BJ (cell line): ENCODE results near the gene RNF32. TPM values are rescaled to one million over a fixed set of nuclear protein-coding genes. Genes with fewer than 3 reads are reported as not detected.
"Not testable (repeated sequence)": the region's sequence is repeated elsewhere in the genome, so short reads cannot be mapped to it uniquely, and the experiment has no call there.

Experiments used
- CTCF ChIA-PET: fragments of 350-600 bp; formaldehyde crosslinking; extraction: SDS; loops from one replicate; lab custom pipeline; 2021; ENCODE audit warnings: antibody characterized with exemption, inconsistent platforms; lab: Yijun Ruan, JAX
- POLR2A ChIA-PET: fragments of 300-600 bp; sonication (Branson Sonifier 250); formaldehyde crosslinking; extraction: SDS; loops from one replicate; lab custom pipeline; 2021; ENCODE audit warnings: antibody characterized with exemption; lab: Charles Lee
- DNase-seq: peaks from one replicate; pipeline ENCODE4 v3.0.0-alpha.2; 2011; ENCODE audit warnings: low read depth
- H3K27me3 ChIP-seq: 2 replicates; pipeline ENCODE4 v1.6.0; 2011; ENCODE audit warnings: low read length; ENCODE audit not compliant: control insufficient read depth, insufficient read depth
- H3K36me3 ChIP-seq: 2 replicates; pipeline ENCODE4 v1.5.1; 2011; ENCODE audit warnings: low read length; ENCODE audit not compliant: control insufficient read depth, insufficient read depth
- H3K4me3 ChIP-seq: 2 replicates; pipeline ENCODE4 v1.5.1; 2011; ENCODE audit warnings: low read depth, mild to moderate bottlenecking, control low read depth, low read length
- polyA plus RNA-seq: library from polyadenylated mRNA; depleted of rRNA; stranded (reverse); fragments of >200 nt; gene quantifications from 2 replicates; pipeline ENCODE4 v1.2.3, GENCODE V29; 2011
- TF ChIP-seq, protein P1 (sequence below): IDR thresholded peaks from 2 replicates; pipeline ENCODE4 v1.5.1; 2011; ENCODE audit warnings: low read depth, mild to moderate bottlenecking, control low read depth, inconsistent platforms, low read length, moderate library complexity; ENCODE audit not compliant: insufficient read depth

RNF32 gene
- polyA plus RNA-seq, 1 experiment: 0.63 TPM

DNA sequence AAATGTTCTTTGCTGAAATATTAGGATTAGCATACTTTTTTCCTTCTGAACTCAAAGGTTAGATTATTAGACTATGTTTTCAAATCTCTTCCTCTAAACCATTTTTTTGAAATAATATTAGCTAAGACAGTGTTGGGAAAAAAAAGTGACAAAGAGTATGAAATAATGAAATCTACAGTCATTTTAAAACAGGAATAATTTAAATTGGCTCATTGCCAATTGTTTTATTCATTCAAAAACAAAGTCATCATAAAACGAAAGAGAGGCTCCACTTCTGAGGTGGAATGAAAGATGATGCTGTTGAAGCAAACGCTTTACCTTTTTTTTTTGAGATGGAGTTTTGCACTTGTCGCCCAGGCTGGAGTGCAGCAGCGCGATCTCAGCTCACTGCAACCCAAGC, 51.2 kb downstream of the RNF32 start:
- POLR2A ChIA-PET: no interaction called here
- TF ChIP-seq, protein P1, sequence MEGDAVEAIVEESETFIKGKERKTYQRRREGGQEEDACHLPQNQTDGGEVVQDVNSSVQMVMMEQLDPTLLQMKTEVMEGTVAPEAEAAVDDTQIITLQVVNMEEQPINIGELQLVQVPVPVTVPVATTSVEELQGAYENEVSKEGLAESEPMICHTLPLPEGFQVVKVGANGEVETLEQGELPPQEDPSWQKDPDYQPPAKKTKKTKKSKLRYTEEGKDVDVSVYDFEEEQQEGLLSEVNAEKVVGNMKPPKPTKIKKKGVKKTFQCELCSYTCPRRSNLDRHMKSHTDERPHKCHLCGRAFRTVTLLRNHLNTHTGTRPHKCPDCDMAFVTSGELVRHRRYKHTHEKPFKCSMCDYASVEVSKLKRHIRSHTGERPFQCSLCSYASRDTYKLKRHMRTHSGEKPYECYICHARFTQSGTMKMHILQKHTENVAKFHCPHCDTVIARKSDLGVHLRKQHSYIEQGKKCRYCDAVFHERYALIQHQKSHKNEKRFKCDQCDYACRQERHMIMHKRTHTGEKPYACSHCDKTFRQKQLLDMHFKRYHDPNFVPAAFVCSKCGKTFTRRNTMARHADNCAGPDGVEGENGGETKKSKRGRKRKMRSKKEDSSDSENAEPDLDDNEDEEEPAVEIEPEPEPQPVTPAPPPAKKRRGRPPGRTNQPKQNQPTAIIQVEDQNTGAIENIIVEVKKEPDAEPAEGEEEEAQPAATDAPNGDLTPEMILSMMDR: no peak
- no peaks in the 10 kb centered on the region for H3K36me3 ChIP-seq
- no peak for DNase-seq
- CTCF ChIA-PET: interaction anchor here (0.7 to 1.2 kb wide), 2 partner anchors 17 to 25 kb away, joined by 3 read pairs; no protein-coding TSS in a partner anchor
- no peak overlapping the region for H3K4me3 ChIP-seq
- no peaks in the 10 kb centered on the region for H3K27me3 ChIP-seq

DNA sequence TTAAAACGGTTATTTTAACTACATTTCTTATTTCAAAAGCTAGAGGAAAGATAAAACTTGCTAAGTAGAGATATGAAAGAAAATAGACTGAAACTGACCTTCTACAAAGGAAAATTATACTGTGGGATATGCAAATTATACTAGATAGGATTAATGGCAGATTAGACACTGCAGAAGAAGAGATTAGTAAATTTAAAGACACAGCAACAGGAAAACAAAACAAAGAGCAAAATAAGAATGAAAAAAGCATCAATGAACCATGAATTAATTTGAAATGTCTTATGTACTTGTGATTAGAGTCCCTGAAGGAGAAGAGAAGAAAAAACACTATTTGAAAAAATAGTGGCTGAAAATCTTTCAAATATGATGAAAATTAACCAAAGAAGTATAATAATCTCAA, 52.3 kb downstream of the RNF32 start:
- no peak for DNase-seq
- Histone ChIP-seq H3K27me3 (no peaks in the 10 kb centered on the region), H3K4me3 (no peak overlapping the region), H3K36me3 (no peaks in the 10 kb centered on the region)
- ChIA-PET POLR2A (no interaction called here), CTCF (no interaction called here)
- TF ChIP-seq, protein P1: no peak

- CTCF ChIA-PET: interaction anchor here (1.2 kb wide), 1 partner anchor 17 kb away, joined by 3 read pairs; no protein-coding TSS in a partner anchor
- Histone ChIP-seq H3K4me3 (no peak overlapping the region), H3K36me3 (no peaks in the 10 kb centered on the region), H3K27me3 (no peaks in the 10 kb centered on the region)
- TF ChIP-seq, protein P1: no peak
- POLR2A ChIA-PET: no interaction called here
- DNase-seq: no peak
Measured at GRCh38 chr7:156693627-156694026, 53.1 kb downstream of the RNF32 start.

DNA sequence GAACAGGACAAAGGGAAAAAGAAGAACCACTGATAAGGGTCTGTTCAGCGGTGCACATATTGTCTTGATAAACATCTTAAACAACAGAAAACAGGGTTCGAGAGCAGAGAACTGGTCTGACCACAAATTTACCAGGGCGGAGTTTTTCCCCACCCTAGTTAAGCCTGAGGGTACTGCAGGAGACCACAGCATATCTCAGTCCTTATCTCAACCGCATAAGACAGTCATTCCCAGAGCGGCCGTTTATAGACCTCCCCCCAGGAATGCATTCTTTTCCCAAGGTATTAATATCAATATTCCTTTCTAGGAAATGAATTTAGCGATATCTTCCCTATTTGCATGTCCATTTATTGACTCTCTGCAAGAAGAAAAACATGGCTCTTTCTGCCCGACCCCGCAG, 56.7 kb downstream of the RNF32 start:
- H3K27me3 ChIP-seq, H3K4me3 ChIP-seq, CTCF ChIA-PET, POLR2A ChIA-PET, DNase-seq, H3K36me3 ChIP-seq: not testable (repeated sequence)

- H3K27me3 ChIP-seq, H3K36me3 ChIP-seq, H3K4me3 ChIP-seq, POLR2A ChIA-PET, DNase-seq: not testable (repeated sequence)
- CTCF ChIA-PET: interaction anchor here (0.8 kb wide), 1 partner anchor 11 kb away, joined by 3 read pairs; no protein-coding TSS in a partner anchor
Measured at GRCh38 chr7:156698512-156698911, 57.9 kb downstream of the RNF32 start.

GRCh38 chr7:156701787-156702186, 61.2 kb downstream of the RNF32 start:
- H3K36me3 ChIP-seq, H3K27me3 ChIP-seq, H3K4me3 ChIP-seq, POLR2A ChIA-PET, CTCF ChIA-PET, DNase-seq: not testable (repeated sequence)

DNA sequence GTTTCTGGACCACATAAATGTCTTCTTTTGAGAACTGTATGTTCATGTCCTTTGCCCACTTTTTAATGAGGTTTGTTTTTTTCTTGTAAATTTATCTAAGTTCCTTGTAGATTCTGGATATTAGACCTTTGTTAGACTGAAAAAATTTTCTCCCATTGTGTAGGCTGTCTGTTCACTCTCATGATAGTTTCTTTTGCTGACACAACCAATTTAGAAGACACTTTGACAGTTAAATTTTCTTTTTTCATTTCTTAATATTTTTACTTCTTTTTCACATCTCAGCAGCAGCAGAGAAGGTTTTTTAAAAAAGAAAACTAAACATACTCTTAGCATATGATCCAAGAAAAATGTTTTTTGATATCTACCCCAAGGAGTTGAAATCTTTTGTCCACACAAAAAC, 61.8 kb downstream of the RNF32 start:
- ChIA-PET POLR2A (no interaction called here), CTCF (no interaction called here)

More for the DNA sequence above, 61.8 kb downstream of the RNF32 start:
- H3K27me3 ChIP-seq: no peaks in the 10 kb centered on the region
- H3K4me3 ChIP-seq: no peak overlapping the region
- H3K36me3 ChIP-seq: no peaks in the 10 kb centered on the region
- no peak for DNase-seq
- TF ChIP-seq, protein P1: no peak
